H1 (cell line): ENCODE measurements around the gene SAE1. TPM values are rescaled to one million over a fixed set of nuclear protein-coding genes. Genes with fewer than 3 reads are reported as not detected.

Source experiments
- KDM1A ChIP-seq: fragments of 200-600, 300-600 bp; sonication (generic); IDR thresholded peaks from 2 replicates; pipeline ENCODE4 v1.7.1; 2016; ENCODE audit warnings: mild to moderate bottlenecking, low read length, borderline replicate concordance
- YY1 ChIP-seq: IDR thresholded peaks from 2 replicates; pipeline ENCODE4 v1.6.1; 2011; ENCODE audit warnings: low read depth, mild to moderate bottlenecking, low read length
- polyA plus RNA-seq, 7 experiments: library from polyadenylated mRNA; depleted of rRNA in 3 of 7; stranded (reverse) in 5 of 7; unstranded in 2 of 7; fragments of >200 nt in 5 of 7; fragments of 200-250 nt in 2 of 7; gene quantifications; 1 replicate in 5 of 7; 2 replicates in 1 of 7; 4 replicates in 1 of 7; pipeline versions ENCODE4 v1.2.1 to v1.2.3, GENCODE V29; 2011 to 2013; ENCODE audit warnings: missing spikeins in 2 of 7, mixed read lengths in 2 of 7
- total RNA-seq: library from RNA; stranded (reverse); fragmentation: NEBNext Ultra II Directional; extraction: Animal tissue kit (Norgen Biotek cat#: 25700); gene quantifications from 2 replicates; pipeline ENCODE4 v1.2.1, GENCODE V29; 2021

SAE1 gene
- total and polyA plus RNA-seq, 2 of the 8 experiments (the other 6 are each of a cell fraction or from before 2014, with no cell fraction given), result 213 to 268 TPM

GRCh38 chr19:47094557-47095475, 35.8 kb upstream of the SAE1 start (continued):
- TF ChIP-seq YY1, result no peak
- TF ChIP-seq KDM1A, result no peak
